ENCODE data around the gene TAF13.

Gene TAF13

DNA sequence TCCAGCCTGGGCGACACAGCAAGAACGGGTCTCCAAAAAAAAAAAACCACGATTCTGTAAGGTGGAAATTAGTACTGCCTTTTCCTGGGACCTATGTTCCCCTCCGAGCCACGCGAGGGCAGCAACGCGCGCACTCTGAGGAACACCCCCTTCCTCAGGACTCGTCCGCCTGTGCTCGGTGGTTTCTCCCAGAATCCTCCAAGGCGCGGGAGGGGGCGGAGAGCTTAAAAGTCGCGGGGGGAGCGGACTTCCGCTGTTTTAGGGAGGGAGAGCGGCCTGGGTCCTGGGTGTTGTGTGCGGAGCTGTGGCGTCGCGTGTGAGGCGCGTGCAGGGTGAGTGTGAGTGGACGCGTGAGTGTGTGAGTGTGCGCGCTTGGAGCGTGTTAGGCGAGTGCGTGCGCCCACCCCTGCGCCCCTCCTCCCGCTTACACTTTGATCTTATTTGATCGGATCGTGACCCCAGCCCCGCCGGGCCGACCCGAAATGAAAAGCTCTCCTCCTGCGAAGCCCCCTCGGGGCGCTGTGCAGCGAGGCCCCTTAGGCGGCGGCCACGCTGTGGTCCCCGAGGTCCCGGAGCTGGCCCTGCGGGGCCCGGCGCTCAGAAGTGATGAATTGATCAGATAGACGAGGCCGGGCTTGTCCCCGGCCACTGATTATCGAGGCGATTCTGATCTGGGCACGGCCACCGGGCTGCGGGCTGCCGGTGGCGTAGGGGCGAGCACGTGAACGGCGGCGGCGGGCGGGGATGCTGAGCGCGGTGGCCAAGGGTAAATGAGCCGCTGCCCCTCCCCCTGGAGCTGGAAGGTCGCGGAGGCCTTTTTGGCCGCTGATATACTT lies 24.4 kb upstream of the TAF13 start (continued):
- TF ChIP-seq PRDM4 (tag by site-specific recombination; IDR thresholded peaks at IDR 0.05) = peak; percentile 80
- TF ChIP-seq ZNF692 (tag by site-specific recombination; IDR thresholded peaks at IDR 0.05) = peak; percentile 86
- no peak for TF ChIP-seq ZNF155 (tag by site-specific recombination; IDR thresholded peaks at IDR 0.05)
- TF ChIP-seq ZNF311 (tag by site-specific recombination; IDR thresholded peaks at IDR 0.05; ENCODE audit: borderline replicate concordance) = no peak
- TF ChIP-seq ZNF423 (tag by site-specific recombination; IDR thresholded peaks at IDR 0.05) = peak; percentile 67
- TF ChIP-seq ZNF560 (tag by site-specific recombination; IDR thresholded peaks at IDR 0.05; ENCODE audit: borderline replicate concordance) = no peak
- TF ChIP-seq ZNF768 (tag by site-specific recombination; IDR thresholded peaks at IDR 0.05) = peak; percentile 14; the same call in 1 of the 2 replicates
- TF ChIP-seq ZIC2 (tag by site-specific recombination; IDR thresholded peaks at IDR 0.05) = peak; percentile 84
- TF ChIP-seq ZFP3 (tag by site-specific recombination; IDR thresholded peaks at IDR 0.05; ENCODE audit: low read depth) = no peak
- TF ChIP-seq ZXDB (tag by site-specific recombination; IDR thresholded peaks at IDR 0.05) = peak; percentile 91
- TF ChIP-seq, protein P1, sequence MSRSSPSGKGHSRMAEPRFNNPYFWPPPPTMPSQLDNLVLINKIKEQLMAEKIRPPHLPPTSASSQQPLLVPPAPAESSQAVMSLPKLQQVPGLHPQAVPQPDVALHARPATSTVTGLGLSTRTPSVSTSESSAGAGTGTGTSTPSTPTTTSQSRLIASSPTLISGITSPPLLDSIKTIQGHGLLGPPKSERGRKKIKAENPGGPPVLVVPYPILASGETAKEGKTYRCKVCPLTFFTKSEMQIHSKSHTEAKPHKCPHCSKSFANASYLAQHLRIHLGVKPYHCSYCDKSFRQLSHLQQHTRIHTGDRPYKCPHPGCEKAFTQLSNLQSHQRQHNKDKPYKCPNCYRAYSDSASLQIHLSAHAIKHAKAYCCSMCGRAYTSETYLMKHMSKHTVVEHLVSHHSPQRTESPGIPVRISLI (tag by site-specific recombination; IDR thresholded peaks at IDR 0.05) = peak; percentile 96
- TF ChIP-seq ZNF133 (tag by site-specific recombination; IDR thresholded peaks at IDR 0.05) = no peak
- TF ChIP-seq KLF7 (tag by site-specific recombination; IDR thresholded peaks at IDR 0.05; ENCODE audit: borderline replicate concordance) = peak; percentile 89; the same call in 1 of the 2 replicates
- 0 out of 2 replicates have a peak, but pooled peaks have one; percentile 26 for TF ChIP-seq ZNF148 (tag by site-specific recombination; IDR thresholded peaks at IDR 0.05; ENCODE audit: borderline replicate concordance)
- no peak for TF ChIP-seq KLF10 (tag by site-specific recombination; IDR thresholded peaks at IDR 0.05)
- peak; percentile 43 for TF ChIP-seq SETDB1 (IDR thresholded peaks at IDR 0.05; ENCODE audit: insufficient read length, low read length)
- TF ChIP-seq ZNF19 (tag by site-specific recombination; IDR thresholded peaks at IDR 0.05; ENCODE audit: low read depth) = no peak
- no peak for TF ChIP-seq ZNF548 (tag by site-specific recombination; IDR thresholded peaks at IDR 0.05)
- peak; percentile 83 for TF ChIP-seq SP2 (tag by site-specific recombination; IDR thresholded peaks at IDR 0.05)
- TF ChIP-seq ZBTB17 (tag by site-specific recombination; IDR thresholded peaks at IDR 0.05) = peak; percentile 93
- TF ChIP-seq GFI1B (tag by site-specific recombination; IDR thresholded peaks at IDR 0.05) = peak; percentile 67; the same call in 1 of the 2 replicates
- peak; percentile 69; the same call in 1 of the 2 replicates for TF ChIP-seq REPIN1 (tag by site-specific recombination; IDR thresholded peaks at IDR 0.05; ENCODE audit: low read depth)
- peak; percentile 22; the same call in 1 of the 2 replicates for TF ChIP-seq ZNF623 (tag by site-specific recombination; IDR thresholded peaks at IDR 0.05)
- TF ChIP-seq, protein P2, sequence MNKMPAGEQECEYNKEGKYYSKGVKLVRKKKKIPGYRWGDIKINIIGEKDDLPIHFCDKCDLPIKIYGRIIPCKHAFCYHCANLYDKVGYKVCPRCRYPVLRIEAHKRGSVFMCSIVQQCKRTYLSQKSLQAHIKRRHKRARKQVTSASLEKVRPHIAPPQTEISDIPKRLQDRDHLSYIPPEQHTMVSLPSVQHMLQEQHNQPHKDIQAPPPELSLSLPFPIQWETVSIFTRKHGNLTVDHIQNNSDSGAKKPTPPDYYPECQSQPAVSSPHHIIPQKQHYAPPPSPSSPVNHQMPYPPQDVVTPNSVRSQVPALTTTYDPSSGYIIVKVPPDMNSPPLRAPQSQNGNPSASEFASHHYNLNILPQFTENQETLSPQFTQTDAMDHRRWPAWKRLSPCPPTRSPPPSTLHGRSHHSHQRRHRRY (tag by site-specific recombination; IDR thresholded peaks at IDR 0.05) = peak; percentile 77; the same call in 1 of the 2 replicates
- peak; percentile 54; the same call in 1 of the 2 replicates for TF ChIP-seq ZNF664 (tag by site-specific recombination; IDR thresholded peaks at IDR 0.05)
- TF ChIP-seq, protein P3, sequence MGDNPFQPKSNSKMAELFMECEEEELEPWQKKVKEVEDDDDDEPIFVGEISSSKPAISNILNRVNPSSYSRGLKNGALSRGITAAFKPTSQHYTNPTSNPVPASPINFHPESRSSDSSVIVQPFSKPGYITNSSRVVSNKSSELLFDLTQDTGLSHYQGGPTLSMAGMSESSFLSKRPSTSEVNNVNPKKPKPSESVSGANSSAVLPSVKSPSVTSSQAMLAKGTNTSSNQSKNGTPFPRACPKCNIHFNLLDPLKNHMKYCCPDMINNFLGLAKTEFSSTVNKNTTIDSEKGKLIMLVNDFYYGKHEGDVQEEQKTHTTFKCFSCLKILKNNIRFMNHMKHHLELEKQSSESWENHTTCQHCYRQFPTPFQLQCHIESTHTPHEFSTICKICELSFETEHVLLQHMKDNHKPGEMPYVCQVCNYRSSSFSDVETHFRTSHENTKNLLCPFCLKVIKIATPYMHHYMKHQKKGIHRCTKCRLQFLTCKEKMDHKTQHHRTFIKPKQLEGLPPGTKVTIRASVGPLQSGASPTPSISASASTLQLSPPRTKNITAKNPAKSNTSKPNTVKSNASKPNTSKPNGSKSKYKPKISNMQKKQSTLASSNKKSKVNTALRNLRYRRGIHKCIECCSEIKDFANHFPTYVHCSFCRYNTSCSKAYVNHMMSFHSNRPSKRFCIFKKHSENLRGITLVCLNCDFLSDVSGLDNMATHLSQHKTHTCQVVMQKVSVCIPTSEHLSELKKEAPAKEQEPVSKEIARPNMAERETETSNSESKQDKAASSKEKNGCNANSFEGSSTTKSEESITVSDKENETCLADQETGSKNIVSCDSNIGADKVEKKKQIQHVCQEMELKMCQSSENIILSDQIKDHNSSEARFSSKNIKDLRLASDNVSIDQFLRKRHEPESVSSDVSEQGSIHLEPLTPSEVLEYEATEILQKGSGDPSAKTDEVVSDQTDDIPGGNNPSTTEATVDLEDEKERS (tag by site-specific recombination; IDR thresholded peaks at IDR 0.05) = 0 out of 2 replicates have a peak, but pooled peaks have one; percentile 68
- 0 out of 2 replicates have a peak, but pooled peaks have one; percentile 50 for TF ChIP-seq ZNF302 (tag by site-specific recombination; IDR thresholded peaks at IDR 0.05; ENCODE audit: low read depth)
